K562 (cell line): ENCODE data around the gene MAD1L1. TPM values are rescaled to one million over a fixed set of nuclear protein-coding genes. Genes with fewer than 3 reads are reported as not detected.
A peak's percentile ranks its signal among the peaks of the same experiment; 100 is the strongest.

Source experiments
- ATAC-seq: fragments of 200-7000 bp; cut with Tn5 transposase; 3 replicates; pipeline ENCODE4 v1.9.1; 2020; ENCODE audit warnings: moderate library complexity
- BruUV-seq: library from RNA; stranded (reverse); fragments of 400-500 nt; replicated peaks from 2 replicates; lab custom pipeline; 2021; lab: Mats Ljungman, UMichigan
- CTCF ChIA-PET: fragments of 300-600 bp; formaldehyde crosslinking; extraction: SDS; loops from one replicate; lab custom pipeline; 2021; ENCODE audit warnings: low intra/inter-chr PET ratio; lab: Yijun Ruan, JAX
- POLR2A ChIA-PET: fragments of 300-600, 350-650 bp; sonication (Branson Sonifier 250); formaldehyde crosslinking; extraction: SDS; loops from one replicate; lab custom pipeline; 2021; ENCODE audit warnings: antibody characterized with exemption, inconsistent platforms; lab: Yijun Ruan, JAX
- DNase-seq, 4 experiments: peaks; one replicate each; pipeline versions ENCODE4 v3.0.0 to v3.0.0-alpha.2; 2011 to 2018; ENCODE audit warnings: low spot score in 3 of 4, mixed read lengths in 3 of 4; ENCODE audit errors: extremely low read depth in 1 of 4
- FAIRE-seq: peaks from 2 replicates; lab custom pipeline; 2011; peaks lifted over from hg19 to GRCh38; lab: Jason Lieb, UNC
- H2AFZ ChIP-seq: 2 replicates; pipeline ENCODE4 v1.6.0; 2011; ENCODE audit warnings: low read depth, low read length, control low read depth, inconsistent platforms
- H3K27ac ChIP-seq: fragments of 200-600 bp; 3 replicates; pipeline ENCODE4 v1.8.0; 2011; ENCODE audit warnings: low read depth, mild to moderate bottlenecking, control low read depth, inconsistent platforms, low read length, moderate library complexity, mixed read lengths; ENCODE audit errors: extremely low read depth
- H3K27me3 ChIP-seq, 2 experiments: fragments of 300-600 bp in 1 of 2; 2 replicates in 1 of 2; 3 replicates in 1 of 2; pipeline versions ENCODE4 v1.6.0 to v1.8.0; 2011; ENCODE audit warnings: inconsistent platforms in 2 of 2, low read length in 2 of 2, mild to moderate bottlenecking in 1 of 2, mixed read lengths in 1 of 2, moderate library complexity in 1 of 2; ENCODE audit not compliant: control insufficient read depth in 2 of 2, insufficient read depth in 2 of 2
- H3K36me3 ChIP-seq: fragments of 300-600 bp; 3 replicates; pipeline ENCODE4 v1.8.0; 2011; ENCODE audit warnings: mild to moderate bottlenecking, low read length, inconsistent platforms; ENCODE audit not compliant: control insufficient read depth, insufficient read depth
- H3K4me1 ChIP-seq, 2 experiments: fragments of 200-600 bp in 1 of 2; replicated peaks in 1 of 2; 2 replicates in 1 of 2; 3 replicates in 1 of 2; pipeline versions ENCODE4 v1.5.1 to v1.8.0; 2011; ENCODE audit warnings: inconsistent platforms in 2 of 2, low read length in 2 of 2, mild to moderate bottlenecking in 1 of 2, mixed read lengths in 1 of 2, moderate library complexity in 1 of 2; ENCODE audit not compliant: control insufficient read depth in 2 of 2, insufficient read depth in 2 of 2
- H3K4me2 ChIP-seq: 2 replicates; pipeline ENCODE4 v1.6.1; 2011; ENCODE audit warnings: low read length, control low read depth, inconsistent platforms, mixed read lengths; ENCODE audit not compliant: insufficient read depth
- H3K4me3 ChIP-seq: fragments of 200-600 bp; sonication (generic), shearing (Covaris generic); 2 replicates; pipeline ENCODE4 v1.5.1; 2016; ENCODE audit warnings: control low read depth, inconsistent platforms
- H3K79me2 ChIP-seq: fragments of 200-600 bp; 3 replicates; pipeline ENCODE4 v1.8.0; 2011; ENCODE audit warnings: low read length, inconsistent platforms; ENCODE audit not compliant: control insufficient read depth, insufficient read depth
- H3K9ac ChIP-seq, 2 experiments: 2 replicates each; pipeline versions ENCODE4 v1.6.0 to v1.6.1; 2011; ENCODE audit warnings: low read depth in 2 of 2, low read length in 2 of 2, control low read depth in 1 of 2, inconsistent platforms in 1 of 2, mild to moderate bottlenecking in 1 of 2, mixed read lengths in 1 of 2; ENCODE audit not compliant: insufficient read depth in 1 of 2
- H3K9me1 ChIP-seq: one replicate; pipeline ENCODE4 v1.6.0; 2011; ENCODE audit warnings: inconsistent platforms, mild to moderate bottlenecking, low read length, moderate library complexity; ENCODE audit not compliant: control insufficient read depth, insufficient read depth
- H3K9me3 ChIP-seq: replicated peaks from 2 replicates; pipeline ENCODE4 v1.5.1; 2011; ENCODE audit warnings: low read depth, low read length, inconsistent platforms; ENCODE audit not compliant: control insufficient read depth, insufficient read depth
- H4K20me1 ChIP-seq: replicated peaks from 2 replicates; pipeline ENCODE4 v1.6.1; 2011; ENCODE audit warnings: low read length, inconsistent platforms, mixed read lengths; ENCODE audit not compliant: control insufficient read depth, insufficient read depth
- E2F3 ChIP-seq: fragments of 250-450 bp; sonication (Bioruptor Pico); IDR thresholded peaks from 2 replicates; pipeline ENCODE4 v1.4.0; 2020; ENCODE audit warnings: mild to moderate bottlenecking
- KDM1A ChIP-seq, 2 experiments: fragments of 450-650 bp; IDR thresholded peaks; 2 replicates each; pipeline ENCODE4 v1.6.1; 2016; ENCODE audit warnings: mild to moderate bottlenecking in 2 of 2
- MED1 ChIP-seq: sonication (generic); formaldehyde crosslinking; IDR thresholded peaks from 2 replicates; pipeline ENCODE4 v1.8.1; 2023; ENCODE audit warnings: missing genetic modification reagents, borderline replicate concordance
- NFIX ChIP-seq: fragments of 250-450 bp; sonication (Bioruptor Pico); IDR thresholded peaks from 2 replicates; pipeline ENCODE4 v1.4.0; 2020; ENCODE audit warnings: low read depth, mild to moderate bottlenecking, moderate library complexity
- SMARCA5 ChIP-seq: fragments of 450-650 bp; IDR thresholded peaks from 2 replicates; pipeline ENCODE4 v1.6.1; 2016
- ZNF175 ChIP-seq: fragments of 200-800 bp; sonication (Bioruptor generic); IDR thresholded peaks from 2 replicates; pipeline ENCODE4 v1.6.1; 2016; ENCODE audit warnings: low read depth, mild to moderate bottlenecking, missing genetic modification characterization, missing compliant biosample characterization
- WGBS: fragments of 100-300 bp; shearing (Covaris generic); methylation state at CpG from one replicate; pipeline ENCODE4 v1.1.6; 2016; ENCODE audit warnings: low coverage, mixed read lengths; ENCODE audit not compliant: insufficient coverage; ENCODE audit errors: missing lambda C conversion rate; 5-methylcytosine and 5-hydroxymethylcytosine counted together
- in situ Hi-C: fragments of 300-500 bp; cut with MboI; formaldehyde crosslinking; loops from 4 replicates; pipeline ENCODE4 v1.15.0; 2018; ENCODE audit warnings: inconsistent platforms, mixed read lengths
- intact Hi-C: fragments of 100-400 bp; cut with micrococcal nuclease; formaldehyde crosslinking; loops from 2 replicates; pipeline ENCODE4 v1.14.2; 2022
- polyA plus RNA-seq, 8 experiments: library from polyadenylated mRNA; depleted of rRNA in 4 of 8; stranded (reverse) in 5 of 8; unstranded in 3 of 8; fragments of >200 nt; fragmentation: Nextera tagmentation in 2 of 8; fragmentation: Illumina TruSeq in 1 of 8; extraction: Ambion mirVana in 2 of 8; extraction: Trizol in 1 of 8; gene quantifications; 2 replicates each; pipeline versions ENCODE4 v1.2.1 to v1.2.3, GENCODE V29; 2011 to 2014; ENCODE audit warnings: inconsistent platforms in 1 of 8, missing spikeins in 1 of 8
- total RNA-seq, 7 experiments: library from RNA; depleted of rRNA in 6 of 7; stranded (reverse); fragments of >200 nt in 6 of 7; fragmentation: Illumina TruSeq in 2 of 7; extraction: Trizol in 2 of 7; gene quantifications; 2 replicates each; pipeline versions ENCODE4 v1.2.1 to v1.2.3, GENCODE V29; 2011 to 2021; ENCODE audit warnings: low replicate concordance in 1 of 7

Gene MAD1L1
- total and polyA plus RNA-seq, 9 of the 15 experiments (the other 6 are each of a cell fraction or from before 2014, with no cell fraction given), result 1.7 to 89.7 (median 18.0) TPM

GRCh38 chr7:2104716-2105115 is 128.0 kb downstream of the MAD1L1 start:
- Histone ChIP-seq H3K4me2 (peak overlapping the region; percentile 19; the same call in 1 of the 2 replicates), H2AFZ (peak overlapping the region; percentile 79; the same call in 1 of the 2 replicates)
- no peak for ATAC-seq
- TF ChIP-seq MED1 (CRISPR knock-in tag) (no peak), E2F3 (CRISPR knock-in tag) (0 out of 2 replicates have a peak, but pooled peaks have one; percentile 55), SMARCA5 (no peak), KDM1A (IDR thresholded peaks at IDR 0.05) (0 out of 4 replicates have a peak, but pooled peaks have one; percentile 3 to 30), ZNF175 (CRISPR knock-in tag) (peak; percentile 21; the same call in 1 of the 2 replicates), NFIX (CRISPR knock-in tag) (0 out of 2 replicates have a peak, but pooled peaks have one; percentile 22)
- TF ChIP-seq, all 486 proteins: peak for 4
- FAIRE-seq (no peak), DNase-seq (no peak)
- no peaks in the 10 kb centered on the region for H3K9me3 ChIP-seq
- CTCF ChIA-PET, result interaction anchor here (0.7 kb wide), 1 partner anchor 576 kb away, joined by 3 read pairs; no protein-coding TSS in a partner anchor
- no peaks in the 10 kb centered on the region for H4K20me1 ChIP-seq
- H3K9ac ChIP-seq, result peak overlapping the region; percentile 48 to 80; a peak in 3 of 4 replicates
- intact Hi-C loops (loop anchor here (2.0 to 10.0 kb wide), 3 partner anchors 84 to 250 kb away; partner anchors contain the start of gene EIF3B), in situ Hi-C loops (no loop called here)
- POLR2A ChIA-PET, result no interaction called here
- peak overlapping the region; percentile 82 for H3K27ac ChIP-seq
- peaks cover 48 to 76% of the 10 kb centered on the region in 2 experiments for H3K4me1 ChIP-seq
- 73% methylated on average over 14 of the region's 14 CpGs for WGBS
- peaks cover 12% of the 10 kb centered on the region; the same call in 2 of the 3 replicates for H3K79me2 ChIP-seq
- H3K9me1 ChIP-seq, result no peaks in the 10 kb centered on the region
- no peak overlapping the region for H3K4me3 ChIP-seq
- no peaks in the 10 kb centered on the region; a peak in 1 of 5 replicates for H3K27me3 ChIP-seq
- no TSS peak for BruUV-seq
- H3K36me3 ChIP-seq, result peaks cover 9% of the 10 kb centered on the region; the same call in 2 of the 3 replicates
